ENCODE data around the gene RHBDL3.

Gene RHBDL3

GRCh38 chr17:32289471-32290070 lies 23.9 kb downstream of the RHBDL3 start:
- Histone ChIP-seq H3K79me2 (ENCODE audit: control insufficient read depth, insufficient read depth, low read length, unreplicated experiment) (no peaks in the 10 kb centered on the region), H3K4me3 (ENCODE audit: low read depth, low read length) (no peak overlapping the region), H3K27me3 (ENCODE audit: insufficient read depth, low read length) (no peaks in the 10 kb centered on the region), H3K36me3 (ENCODE audit: insufficient read depth, low read length) (no peaks in the 10 kb centered on the region), H2AFZ (ENCODE audit: low read length, unreplicated experiment) (no peak overlapping the region), H3K27ac (ENCODE audit: low read depth, low read length) (no peak overlapping the region), H3K4me1 (ENCODE audit: control insufficient read depth, insufficient read depth, low read length, unreplicated experiment) (no peaks in the 10 kb centered on the region)

GRCh38 chr17:32292094-32292493 lies 26.5 kb downstream of the RHBDL3 start:
- Histone ChIP-seq H3K27me3 (ENCODE audit: insufficient read depth, low read length) (no peaks in the 10 kb centered on the region), H3K27ac (ENCODE audit: low read depth, low read length) (no peak overlapping the region), H3K79me2 (ENCODE audit: control insufficient read depth, insufficient read depth, low read length, unreplicated experiment) (no peaks in the 10 kb centered on the region), H3K36me3 (ENCODE audit: insufficient read depth, low read length) (no peaks in the 10 kb centered on the region), H2AFZ (ENCODE audit: low read length, unreplicated experiment) (no peak overlapping the region), H3K4me3 (ENCODE audit: low read depth, low read length) (no peak overlapping the region), H3K4me1 (ENCODE audit: control insufficient read depth, insufficient read depth, low read length, unreplicated experiment) (no peaks in the 10 kb centered on the region)

- H3K4me3 ChIP-seq (ENCODE audit: low read depth, low read length) = no peak overlapping the region
- H3K27me3 ChIP-seq (ENCODE audit: insufficient read depth, low read length) = no peaks in the 10 kb centered on the region
- no peak overlapping the region for H2AFZ ChIP-seq (ENCODE audit: low read length, unreplicated experiment)
- H3K4me1 ChIP-seq (ENCODE audit: control insufficient read depth, insufficient read depth, low read length, unreplicated experiment) = no peaks in the 10 kb centered on the region
- no peaks in the 10 kb centered on the region for H3K36me3 ChIP-seq (ENCODE audit: insufficient read depth, low read length)
- no peak overlapping the region for H3K27ac ChIP-seq (ENCODE audit: low read depth, low read length)
- H3K79me2 ChIP-seq (ENCODE audit: control insufficient read depth, insufficient read depth, low read length, unreplicated experiment) = no peaks in the 10 kb centered on the region
These were observed 31.8 kb downstream of the RHBDL3 start for GRCh38 chr17:32297424-32297823.

GRCh38 chr17:32297860-32298259 lies 32.2 kb downstream of the RHBDL3 start:
- no peak overlapping the region for H2AFZ ChIP-seq (ENCODE audit: low read length, unreplicated experiment)
- H3K27me3 ChIP-seq (ENCODE audit: insufficient read depth, low read length) = no peaks in the 10 kb centered on the region
- no peaks in the 10 kb centered on the region for H3K36me3 ChIP-seq (ENCODE audit: insufficient read depth, low read length)
- no peak overlapping the region for H3K27ac ChIP-seq (ENCODE audit: low read depth, low read length)
- no peaks in the 10 kb centered on the region for H3K79me2 ChIP-seq (ENCODE audit: control insufficient read depth, insufficient read depth, low read length, unreplicated experiment)
- H3K4me1 ChIP-seq (ENCODE audit: control insufficient read depth, insufficient read depth, low read length, unreplicated experiment) = no peaks in the 10 kb centered on the region
- H3K4me3 ChIP-seq (ENCODE audit: low read depth, low read length) = no peak overlapping the region

GRCh38 chr17:32298298-32298697 lies 32.7 kb downstream of the RHBDL3 start:
- Histone ChIP-seq H3K27ac (ENCODE audit: low read depth, low read length) (no peak overlapping the region), H3K27me3 (ENCODE audit: insufficient read depth, low read length) (no peaks in the 10 kb centered on the region), H2AFZ (ENCODE audit: low read length, unreplicated experiment) (no peak overlapping the region), H3K36me3 (ENCODE audit: insufficient read depth, low read length) (no peaks in the 10 kb centered on the region), H3K4me3 (ENCODE audit: low read depth, low read length) (no peak overlapping the region), H3K79me2 (ENCODE audit: control insufficient read depth, insufficient read depth, low read length, unreplicated experiment) (no peaks in the 10 kb centered on the region), H3K4me1 (ENCODE audit: control insufficient read depth, insufficient read depth, low read length, unreplicated experiment) (no peaks in the 10 kb centered on the region)

GRCh38 chr17:32298721-32299579 lies 33.3 kb downstream of the RHBDL3 start:
- Histone ChIP-seq H2AFZ (ENCODE audit: low read length, unreplicated experiment) (no peak overlapping the region), H3K36me3 (ENCODE audit: insufficient read depth, low read length) (no peaks in the 10 kb centered on the region), H3K4me3 (ENCODE audit: low read depth, low read length) (no peak overlapping the region), H3K27me3 (ENCODE audit: insufficient read depth, low read length) (no peaks in the 10 kb centered on the region), H3K27ac (ENCODE audit: low read depth, low read length) (no peak overlapping the region), H3K4me1 (ENCODE audit: control insufficient read depth, insufficient read depth, low read length, unreplicated experiment) (no peaks in the 10 kb centered on the region), H3K79me2 (ENCODE audit: control insufficient read depth, insufficient read depth, low read length, unreplicated experiment) (no peaks in the 10 kb centered on the region)

GRCh38 chr17:32299580-32300164 lies 34.0 kb downstream of the RHBDL3 start:
- no peaks in the 10 kb centered on the region for H3K4me1 ChIP-seq (ENCODE audit: control insufficient read depth, insufficient read depth, low read length, unreplicated experiment)
- H3K4me3 ChIP-seq (ENCODE audit: low read depth, low read length) = no peak overlapping the region
- H3K79me2 ChIP-seq (ENCODE audit: control insufficient read depth, insufficient read depth, low read length, unreplicated experiment) = no peaks in the 10 kb centered on the region
- H3K36me3 ChIP-seq (ENCODE audit: insufficient read depth, low read length) = no peaks in the 10 kb centered on the region
- H3K27ac ChIP-seq (ENCODE audit: low read depth, low read length) = no peak overlapping the region
- H3K27me3 ChIP-seq (ENCODE audit: insufficient read depth, low read length) = no peaks in the 10 kb centered on the region
- no peak overlapping the region for H2AFZ ChIP-seq (ENCODE audit: low read length, unreplicated experiment)

GRCh38 chr17:32302037-32302436 lies 36.4 kb downstream of the RHBDL3 start:
- no peaks in the 10 kb centered on the region for H3K36me3 ChIP-seq (ENCODE audit: insufficient read depth, low read length)
- H2AFZ ChIP-seq (ENCODE audit: low read length, unreplicated experiment) = no peak overlapping the region
- no peak overlapping the region for H3K4me3 ChIP-seq (ENCODE audit: low read depth, low read length)
- H3K27ac ChIP-seq (ENCODE audit: low read depth, low read length) = no peak overlapping the region
- no peaks in the 10 kb centered on the region for H3K79me2 ChIP-seq (ENCODE audit: control insufficient read depth, insufficient read depth, low read length, unreplicated experiment)
- H3K27me3 ChIP-seq (ENCODE audit: insufficient read depth, low read length) = no peaks in the 10 kb centered on the region
- no peaks in the 10 kb centered on the region for H3K4me1 ChIP-seq (ENCODE audit: control insufficient read depth, insufficient read depth, low read length, unreplicated experiment)

GRCh38 chr17:32302860-32303649 lies 37.4 kb downstream of the RHBDL3 start:
- Histone ChIP-seq H3K36me3 (ENCODE audit: insufficient read depth, low read length) (no peaks in the 10 kb centered on the region), H3K4me1 (ENCODE audit: control insufficient read depth, insufficient read depth, low read length, unreplicated experiment) (no peaks in the 10 kb centered on the region), H2AFZ (ENCODE audit: low read length, unreplicated experiment) (no peak overlapping the region), H3K27ac (ENCODE audit: low read depth, low read length) (no peak overlapping the region), H3K79me2 (ENCODE audit: control insufficient read depth, insufficient read depth, low read length, unreplicated experiment) (no peaks in the 10 kb centered on the region), H3K4me3 (ENCODE audit: low read depth, low read length) (no peak overlapping the region), H3K27me3 (ENCODE audit: insufficient read depth, low read length) (peaks cover 5% of the 10 kb centered on the region; the same call in 1 of the 2 replicates)

GRCh38 chr17:32303781-32304288 lies 38.2 kb downstream of the RHBDL3 start:
- H3K4me3 ChIP-seq (ENCODE audit: low read depth, low read length) = no peak overlapping the region
- H3K4me1 ChIP-seq (ENCODE audit: control insufficient read depth, insufficient read depth, low read length, unreplicated experiment) = no peaks in the 10 kb centered on the region
- H3K27ac ChIP-seq (ENCODE audit: low read depth, low read length) = no peak overlapping the region

More at GRCh38 chr17:32303781-32304288, 38.2 kb downstream of the RHBDL3 start:
- H3K27me3 ChIP-seq (ENCODE audit: insufficient read depth, low read length) = peaks cover 6% of the 10 kb centered on the region; the same call in 1 of the 2 replicates
- no peak overlapping the region for H2AFZ ChIP-seq (ENCODE audit: low read length, unreplicated experiment)
- no peaks in the 10 kb centered on the region for H3K36me3 ChIP-seq (ENCODE audit: insufficient read depth, low read length)
- H3K79me2 ChIP-seq (ENCODE audit: control insufficient read depth, insufficient read depth, low read length, unreplicated experiment) = no peaks in the 10 kb centered on the region
